Fibroblast of lung (primary cell): Measurements from ENCODE around the gene HECW1. TPM values are rescaled to one million over a fixed set of nuclear protein-coding genes. Genes with fewer than 3 reads are reported as not detected.

Experiments used
- DNase-seq, 2 donors: peaks; one replicate each; pipeline versions ENCODE4 v3.0.0 to v3.0.0-alpha.2; 2010; ENCODE audit warnings: low read depth in 2 of 2
- H2AFZ ChIP-seq: 2 replicates; pipeline ENCODE4 v1.5.1; 2012; ENCODE audit warnings: low read length, control low read depth, inconsistent platforms
- H3K27ac ChIP-seq: 2 replicates; pipeline ENCODE4 v1.5.1; 2011; ENCODE audit warnings: low read length, control low read depth; ENCODE audit not compliant: insufficient read depth
- H3K27me3 ChIP-seq: 2 replicates; pipeline ENCODE4 v1.5.1; 2011; ENCODE audit warnings: mild to moderate bottlenecking, low read length; ENCODE audit not compliant: control insufficient read depth, insufficient read depth
- H3K36me3 ChIP-seq: 2 replicates; pipeline ENCODE4 v1.5.1; 2011; ENCODE audit warnings: low read length; ENCODE audit not compliant: control insufficient read depth, insufficient read depth
- H3K4me1 ChIP-seq: 2 replicates; pipeline ENCODE4 v1.5.1; 2011; ENCODE audit warnings: low read length; ENCODE audit not compliant: control insufficient read depth, insufficient read depth; ENCODE audit errors: extremely low read depth
- H3K4me2 ChIP-seq: 2 replicates; pipeline ENCODE4 v1.5.1; 2011; ENCODE audit warnings: low read length, control low read depth; ENCODE audit not compliant: insufficient read depth; ENCODE audit errors: extremely low read depth
- H3K4me3 ChIP-seq, 4 experiments: fragments of 200-600 bp in 1 of 4; sonication (generic) in 1 of 4; replicated peaks in 1 of 4; 2 replicates each; pipeline ENCODE4 v1.5.1; 2011 to 2016; ENCODE audit warnings: low read length in 4 of 4, low read depth in 3 of 4, mild to moderate bottlenecking in 3 of 4, control low read depth in 2 of 4, inconsistent platforms in 1 of 4, mixed read lengths in 1 of 4; ENCODE audit not compliant: insufficient read depth in 1 of 4; ENCODE audit errors: control extremely low read depth in 1 of 4
- H3K79me2 ChIP-seq: 2 replicates; pipeline ENCODE4 v1.5.1; 2012; ENCODE audit warnings: mild to moderate bottlenecking, low read length, inconsistent platforms; ENCODE audit not compliant: control insufficient read depth, insufficient read depth
- H3K9ac ChIP-seq: 2 replicates; pipeline ENCODE4 v1.5.1; 2011; ENCODE audit warnings: mild to moderate bottlenecking, low read length, control low read depth; ENCODE audit not compliant: insufficient read depth
- H3K9me3 ChIP-seq: 2 replicates; pipeline ENCODE4 v1.5.1; 2012; ENCODE audit warnings: low read depth, low read length; ENCODE audit not compliant: control insufficient read depth, insufficient read depth
- H4K20me1 ChIP-seq: 2 replicates; pipeline ENCODE4 v1.5.1; 2011; ENCODE audit warnings: low read length; ENCODE audit not compliant: control insufficient read depth, insufficient read depth; ENCODE audit errors: extremely low read depth
- EZH2 ChIP-seq: IDR thresholded peaks from 2 replicates; pipeline ENCODE4 v1.5.1; 2012; ENCODE audit warnings: low read length, control low read depth, mild to moderate bottlenecking; ENCODE audit errors: missing control alignments
- polyA plus RNA-seq, 2 donors: library from polyadenylated mRNA; depleted of rRNA in 1 of 2; stranded (reverse) in 1 of 2; unstranded in 1 of 2; fragments of >200 nt; gene quantifications; 2 replicates each; pipeline ENCODE4 v1.2.1, GENCODE V29; 2011 to 2012; ENCODE audit warnings: missing spikeins in 1 of 2
- total RNA-seq: library from RNA; depleted of rRNA; stranded (reverse); fragments of >200 nt; gene quantifications from 2 replicates; pipeline ENCODE4 v1.2.1, GENCODE V29; 2014
- TF ChIP-seq, protein P1 (sequence below), 2 donors: IDR thresholded peaks in 1 of 2; conservative IDR thresholded peaks in 1 of 2; 1 replicate in 1 of 2; 2 replicates in 1 of 2; pipeline ENCODE4 v1.5.1; 2011 to 2012; ENCODE audit warnings: low read length in 2 of 2, control low read depth in 1 of 2, inconsistent platforms in 1 of 2, low read depth in 1 of 2, mild to moderate bottlenecking in 1 of 2

HECW1 gene
- total and polyA plus RNA-seq, 2 donors (not counting 1 experiment from before 2014, with no cell fraction given) = 1.1 to 6.1 TPM

DNA sequence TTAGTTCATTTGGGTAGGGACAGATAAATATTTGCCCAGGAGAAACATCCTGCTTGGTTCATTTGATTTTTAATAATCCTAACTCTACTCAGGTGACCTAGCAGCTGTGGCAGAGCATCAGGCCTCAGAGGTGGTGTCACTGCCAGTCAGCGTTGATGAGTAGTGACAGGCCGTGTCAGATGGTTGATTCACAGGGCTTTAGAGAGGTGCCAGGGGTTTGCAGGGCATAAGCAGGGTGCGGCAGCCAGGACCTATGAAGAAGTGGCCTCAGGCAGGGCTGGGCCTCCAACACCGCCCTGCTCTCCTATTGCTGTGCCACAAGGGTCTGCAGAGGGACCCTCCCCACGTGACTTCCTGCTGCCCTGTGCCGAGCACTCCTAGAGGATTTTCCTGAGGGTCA, 128.1 kb downstream of the HECW1 start:
- no peak for DNase-seq
- no peaks in the 10 kb centered on the region for H4K20me1 ChIP-seq
- TF ChIP-seq EZH2 = no peak
- TF ChIP-seq, protein P1, sequence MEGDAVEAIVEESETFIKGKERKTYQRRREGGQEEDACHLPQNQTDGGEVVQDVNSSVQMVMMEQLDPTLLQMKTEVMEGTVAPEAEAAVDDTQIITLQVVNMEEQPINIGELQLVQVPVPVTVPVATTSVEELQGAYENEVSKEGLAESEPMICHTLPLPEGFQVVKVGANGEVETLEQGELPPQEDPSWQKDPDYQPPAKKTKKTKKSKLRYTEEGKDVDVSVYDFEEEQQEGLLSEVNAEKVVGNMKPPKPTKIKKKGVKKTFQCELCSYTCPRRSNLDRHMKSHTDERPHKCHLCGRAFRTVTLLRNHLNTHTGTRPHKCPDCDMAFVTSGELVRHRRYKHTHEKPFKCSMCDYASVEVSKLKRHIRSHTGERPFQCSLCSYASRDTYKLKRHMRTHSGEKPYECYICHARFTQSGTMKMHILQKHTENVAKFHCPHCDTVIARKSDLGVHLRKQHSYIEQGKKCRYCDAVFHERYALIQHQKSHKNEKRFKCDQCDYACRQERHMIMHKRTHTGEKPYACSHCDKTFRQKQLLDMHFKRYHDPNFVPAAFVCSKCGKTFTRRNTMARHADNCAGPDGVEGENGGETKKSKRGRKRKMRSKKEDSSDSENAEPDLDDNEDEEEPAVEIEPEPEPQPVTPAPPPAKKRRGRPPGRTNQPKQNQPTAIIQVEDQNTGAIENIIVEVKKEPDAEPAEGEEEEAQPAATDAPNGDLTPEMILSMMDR (conservative IDR thresholded peaks at IDR 0.05 in 1 of 2, IDR thresholded peaks at IDR 0.05 in 1 of 2; ENCODE audit: low read depth in 1 of 2, low read length in 2 of 2) = no peak
- no peaks in the 10 kb centered on the region for H3K4me1 ChIP-seq
- H3K27me3 ChIP-seq = no peaks in the 10 kb centered on the region
- H2AFZ ChIP-seq = no peak overlapping the region
- H3K9ac ChIP-seq = no peak overlapping the region
- H3K4me3 ChIP-seq = no peak overlapping the region
- H3K79me2 ChIP-seq = no peaks in the 10 kb centered on the region
- H3K9me3 ChIP-seq = no peaks in the 10 kb centered on the region
- no peak overlapping the region for H3K27ac ChIP-seq
- H3K4me2 ChIP-seq = no peak overlapping the region
- H3K36me3 ChIP-seq = no peaks in the 10 kb centered on the region

DNA sequence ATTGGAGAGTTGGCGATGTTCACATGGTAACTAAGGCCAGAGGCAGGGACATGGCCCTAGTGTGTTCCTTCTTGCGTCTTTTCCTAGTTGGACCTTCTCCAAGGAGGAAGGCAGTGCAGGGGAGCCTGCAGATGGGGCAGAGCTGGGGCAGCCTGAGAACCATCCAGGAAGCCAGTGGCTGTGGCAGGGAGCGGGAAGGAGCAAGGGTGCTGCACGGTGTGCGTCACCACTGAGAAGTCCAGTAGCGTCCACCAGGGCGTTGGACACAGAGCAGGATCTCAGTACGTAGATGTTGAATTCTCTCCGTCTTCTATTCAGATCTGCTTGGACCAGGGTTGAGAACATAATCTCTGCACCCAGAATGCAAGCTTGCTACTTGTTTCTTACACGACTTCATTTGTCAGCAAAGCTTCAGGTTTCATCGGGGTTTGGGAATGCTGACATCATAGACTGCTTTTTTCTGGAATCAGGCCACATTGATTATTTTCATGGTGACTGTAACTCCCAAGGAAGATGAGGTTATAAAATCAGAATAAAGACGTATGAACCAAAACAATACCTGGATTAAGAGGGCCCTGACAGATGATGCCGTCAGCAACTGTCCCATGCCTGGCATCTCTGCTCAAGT, 130.3 kb downstream of the HECW1 start:
- no peak for TF ChIP-seq EZH2
- TF ChIP-seq, protein P1 (conservative IDR thresholded peaks at IDR 0.05 in 1 of 2, IDR thresholded peaks at IDR 0.05 in 1 of 2; ENCODE audit: low read depth in 1 of 2, low read length in 2 of 2) = no peak
- H2AFZ ChIP-seq = no peak overlapping the region
- H3K79me2 ChIP-seq = no peaks in the 10 kb centered on the region
- H3K4me2 ChIP-seq = no peak overlapping the region
- H3K27me3 ChIP-seq = no peaks in the 10 kb centered on the region
- no peaks in the 10 kb centered on the region for H4K20me1 ChIP-seq
- no peaks in the 10 kb centered on the region for H3K4me1 ChIP-seq
- H3K27ac ChIP-seq = no peak overlapping the region
- H3K4me3 ChIP-seq = no peak overlapping the region
- no peaks in the 10 kb centered on the region for H3K36me3 ChIP-seq
- H3K9me3 ChIP-seq = no peaks in the 10 kb centered on the region
- H3K9ac ChIP-seq = no peak overlapping the region
- DNase-seq = peak in 1 of 2 donors; percentile 51

DNA sequence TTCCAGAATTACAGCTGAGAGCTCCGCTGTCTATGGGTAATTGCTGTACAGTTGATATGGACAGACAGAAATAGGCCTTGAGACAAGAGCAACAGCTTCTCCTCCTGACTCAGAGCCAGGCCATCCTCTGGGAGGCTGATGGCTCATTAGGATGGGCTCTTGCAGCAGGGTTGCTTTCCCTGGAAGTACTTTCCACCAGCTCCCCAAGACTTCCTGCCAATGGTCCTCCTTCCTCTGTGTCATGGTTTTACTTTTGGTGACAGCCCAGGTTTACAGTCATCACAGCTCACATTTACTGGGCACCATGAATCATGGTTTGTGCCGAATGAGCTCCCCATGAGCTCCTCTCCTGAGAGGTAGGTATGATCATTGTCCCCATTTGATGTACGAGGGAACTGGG, 131.8 kb downstream of the HECW1 start:
- Histone ChIP-seq H3K4me3 (no peak overlapping the region), H2AFZ (no peak overlapping the region), H3K27ac (no peak overlapping the region), H3K27me3 (no peaks in the 10 kb centered on the region), H3K4me1 (peaks cover 4% of the 10 kb centered on the region), H3K4me2 (no peak overlapping the region), H4K20me1 (no peaks in the 10 kb centered on the region), H3K9me3 (no peaks in the 10 kb centered on the region), H3K9ac (no peak overlapping the region), H3K79me2 (no peaks in the 10 kb centered on the region), H3K36me3 (no peaks in the 10 kb centered on the region)
- TF ChIP-seq EZH2 = no peak
- TF ChIP-seq, protein P1 (conservative IDR thresholded peaks at IDR 0.05 in 1 of 2, IDR thresholded peaks at IDR 0.05 in 1 of 2; ENCODE audit: low read depth in 1 of 2, low read length in 2 of 2) = no peak
- no peak for DNase-seq
